K562 (cell line): ENCODE measurements around the gene HADHB. TPM values are rescaled to one million over a fixed set of nuclear protein-coding genes. Genes with fewer than 3 reads are reported as not detected.

Experiments used
- ATAC-seq: fragments of 200-7000 bp; cut with Tn5 transposase; 3 replicates; pipeline ENCODE4 v1.9.1; 2020; ENCODE audit warnings: moderate library complexity
- BruUV-seq: library from RNA; stranded (reverse); fragments of 400-500 nt; replicated peaks from 2 replicates; lab custom pipeline; 2021; lab: Mats Ljungman, UMichigan
- CTCF ChIA-PET: fragments of 300-600 bp; formaldehyde crosslinking; extraction: SDS; loops from one replicate; lab custom pipeline; 2021; ENCODE audit warnings: low intra/inter-chr PET ratio; lab: Yijun Ruan, JAX
- POLR2A ChIA-PET: fragments of 300-600, 350-650 bp; sonication (Branson Sonifier 250); formaldehyde crosslinking; extraction: SDS; loops from one replicate; lab custom pipeline; 2021; ENCODE audit warnings: antibody characterized with exemption, inconsistent platforms; lab: Yijun Ruan, JAX
- DNase-seq, 4 experiments: peaks; one replicate each; pipeline versions ENCODE4 v3.0.0 to v3.0.0-alpha.2; 2011 to 2018; ENCODE audit warnings: low spot score in 3 of 4, mixed read lengths in 3 of 4; ENCODE audit errors: extremely low read depth in 1 of 4
- FAIRE-seq: peaks from 2 replicates; lab custom pipeline; 2011; peaks lifted over from hg19 to GRCh38; lab: Jason Lieb, UNC
- H2AFZ ChIP-seq: 2 replicates; pipeline ENCODE4 v1.6.0; 2011; ENCODE audit warnings: low read depth, low read length, control low read depth, inconsistent platforms
- H3K27ac ChIP-seq: fragments of 200-600 bp; 3 replicates; pipeline ENCODE4 v1.8.0; 2011; ENCODE audit warnings: low read depth, mild to moderate bottlenecking, control low read depth, inconsistent platforms, low read length, moderate library complexity, mixed read lengths; ENCODE audit errors: extremely low read depth
- H3K27me3 ChIP-seq, 2 experiments: fragments of 300-600 bp in 1 of 2; 2 replicates in 1 of 2; 3 replicates in 1 of 2; pipeline versions ENCODE4 v1.6.0 to v1.8.0; 2011; ENCODE audit warnings: inconsistent platforms in 2 of 2, low read length in 2 of 2, mild to moderate bottlenecking in 1 of 2, mixed read lengths in 1 of 2, moderate library complexity in 1 of 2; ENCODE audit not compliant: control insufficient read depth in 2 of 2, insufficient read depth in 2 of 2
- H3K36me3 ChIP-seq: fragments of 300-600 bp; 3 replicates; pipeline ENCODE4 v1.8.0; 2011; ENCODE audit warnings: mild to moderate bottlenecking, low read length, inconsistent platforms; ENCODE audit not compliant: control insufficient read depth, insufficient read depth
- H3K4me1 ChIP-seq, 2 experiments: fragments of 200-600 bp in 1 of 2; replicated peaks in 1 of 2; 2 replicates in 1 of 2; 3 replicates in 1 of 2; pipeline versions ENCODE4 v1.5.1 to v1.8.0; 2011; ENCODE audit warnings: inconsistent platforms in 2 of 2, low read length in 2 of 2, mild to moderate bottlenecking in 1 of 2, mixed read lengths in 1 of 2, moderate library complexity in 1 of 2; ENCODE audit not compliant: control insufficient read depth in 2 of 2, insufficient read depth in 2 of 2
- H3K4me2 ChIP-seq: 2 replicates; pipeline ENCODE4 v1.6.1; 2011; ENCODE audit warnings: low read length, control low read depth, inconsistent platforms, mixed read lengths; ENCODE audit not compliant: insufficient read depth
- H3K4me3 ChIP-seq: fragments of 200-600 bp; sonication (generic), shearing (Covaris generic); 2 replicates; pipeline ENCODE4 v1.5.1; 2016; ENCODE audit warnings: control low read depth, inconsistent platforms
- H3K79me2 ChIP-seq: fragments of 200-600 bp; 3 replicates; pipeline ENCODE4 v1.8.0; 2011; ENCODE audit warnings: low read length, inconsistent platforms; ENCODE audit not compliant: control insufficient read depth, insufficient read depth
- H3K9ac ChIP-seq, 2 experiments: 2 replicates each; pipeline versions ENCODE4 v1.6.0 to v1.6.1; 2011; ENCODE audit warnings: low read depth in 2 of 2, low read length in 2 of 2, control low read depth in 1 of 2, inconsistent platforms in 1 of 2, mild to moderate bottlenecking in 1 of 2, mixed read lengths in 1 of 2; ENCODE audit not compliant: insufficient read depth in 1 of 2
- H3K9me1 ChIP-seq: one replicate; pipeline ENCODE4 v1.6.0; 2011; ENCODE audit warnings: inconsistent platforms, mild to moderate bottlenecking, low read length, moderate library complexity; ENCODE audit not compliant: control insufficient read depth, insufficient read depth
- H3K9me3 ChIP-seq: replicated peaks from 2 replicates; pipeline ENCODE4 v1.5.1; 2011; ENCODE audit warnings: low read depth, low read length, inconsistent platforms; ENCODE audit not compliant: control insufficient read depth, insufficient read depth
- H4K20me1 ChIP-seq: replicated peaks from 2 replicates; pipeline ENCODE4 v1.6.1; 2011; ENCODE audit warnings: low read length, inconsistent platforms, mixed read lengths; ENCODE audit not compliant: control insufficient read depth, insufficient read depth
- BCOR ChIP-seq: fragments of 450-650 bp; IDR thresholded peaks from 2 replicates; pipeline ENCODE4 v1.6.1; 2016
- EZH2 ChIP-seq: IDR thresholded peaks from 2 replicates; pipeline ENCODE4 v1.6.1; 2012; ENCODE audit warnings: low read depth, mild to moderate bottlenecking, inconsistent platforms, low read length, borderline replicate concordance
- NCOA2 ChIP-seq, 2 experiments: fragments of 450-650 bp; IDR thresholded peaks; 2 replicates each; pipeline ENCODE4 v1.6.1; 2018; ENCODE audit warnings: mild to moderate bottlenecking in 2 of 2, moderate library complexity in 1 of 2; ENCODE audit not compliant: partially characterized antibody in 2 of 2
- RBM25 ChIP-seq: fragments of 200-400 bp; formaldehyde crosslinking; IDR thresholded peaks from 2 replicates; pipeline ENCODE4 v1.6.1; 2018; ENCODE audit warnings: low read length, low read depth, moderate library complexity; ENCODE audit not compliant: severe bottlenecking
- SAP30 ChIP-seq: fragments of 200-600 bp; sonication (generic); IDR thresholded peaks from 2 replicates; pipeline ENCODE4 v1.6.1; 2012; ENCODE audit warnings: borderline replicate concordance, low read depth, mild to moderate bottlenecking, moderate library complexity, low read length, control low read depth, inconsistent platforms; ENCODE audit not compliant: insufficient read depth, poor library complexity, severe bottlenecking
- SIX5 ChIP-seq, 2 experiments: IDR thresholded peaks; 2 replicates each; pipeline ENCODE4 v1.6.1; 2011; ENCODE audit warnings: low read length in 2 of 2, borderline replicate concordance in 1 of 2, low read depth in 1 of 2, mild to moderate bottlenecking in 1 of 2, moderate library complexity in 1 of 2; ENCODE audit not compliant: insufficient read depth in 1 of 2
- SMAD2 ChIP-seq: fragments of 150-350 bp; IDR thresholded peaks from 2 replicates; pipeline ENCODE4 v1.6.1; 2014; ENCODE audit warnings: low read depth, mild to moderate bottlenecking, low read length
- ZFP91 ChIP-seq: sonication (generic); formaldehyde crosslinking; IDR thresholded peaks from 2 replicates; pipeline ENCODE4 v1.8.0; 2022; ENCODE audit warnings: mild to moderate bottlenecking, missing genetic modification reagents
- ZNF146 ChIP-seq: IDR thresholded peaks from one replicate; pipeline ENCODE4 v1.6.1; 2018; ENCODE audit warnings: missing compliant biosample characterization; ENCODE audit not compliant: unreplicated experiment
- WGBS: fragments of 100-300 bp; shearing (Covaris generic); methylation state at CpG from one replicate; pipeline ENCODE4 v1.1.6; 2016; ENCODE audit warnings: low coverage, mixed read lengths; ENCODE audit not compliant: insufficient coverage; ENCODE audit errors: missing lambda C conversion rate; 5-methylcytosine and 5-hydroxymethylcytosine counted together
- in situ Hi-C: fragments of 300-500 bp; cut with MboI; formaldehyde crosslinking; loops from 4 replicates; pipeline ENCODE4 v1.15.0; 2018; ENCODE audit warnings: inconsistent platforms, mixed read lengths
- intact Hi-C: fragments of 100-400 bp; cut with micrococcal nuclease; formaldehyde crosslinking; loops from 2 replicates; pipeline ENCODE4 v1.14.2; 2022
- polyA plus RNA-seq, 8 experiments: library from polyadenylated mRNA; depleted of rRNA in 4 of 8; stranded (reverse) in 5 of 8; unstranded in 3 of 8; fragments of >200 nt; fragmentation: Nextera tagmentation in 2 of 8; fragmentation: Illumina TruSeq in 1 of 8; extraction: Ambion mirVana in 2 of 8; extraction: Trizol in 1 of 8; gene quantifications; 2 replicates each; pipeline versions ENCODE4 v1.2.1 to v1.2.3, GENCODE V29; 2011 to 2014; ENCODE audit warnings: inconsistent platforms in 1 of 8, missing spikeins in 1 of 8
- total RNA-seq, 7 experiments: library from RNA; depleted of rRNA in 6 of 7; stranded (reverse); fragments of >200 nt in 6 of 7; fragmentation: Illumina TruSeq in 2 of 7; extraction: Trizol in 2 of 7; gene quantifications; 2 replicates each; pipeline versions ENCODE4 v1.2.1 to v1.2.3, GENCODE V29; 2011 to 2021; ENCODE audit warnings: low replicate concordance in 1 of 7

HADHB gene
- total and polyA plus RNA-seq, 9 of the 15 experiments (the other 6 are each of a cell fraction or from before 2014, with no cell fraction given), result 67.3 to 199 (median 100) TPM

- Histone ChIP-seq H3K9ac (no peak overlapping the region), H4K20me1 (no peaks in the 10 kb centered on the region), H3K27me3 (no peaks in the 10 kb centered on the region; a peak in 1 of 5 replicates), H3K9me1 (no peaks in the 10 kb centered on the region), H3K4me1 (peaks cover 2 to 6% of the 10 kb centered on the region in 2 experiments; a peak in 2 of 5 replicates), H3K4me3 (no peak overlapping the region), H3K9me3 (no peaks in the 10 kb centered on the region), H3K27ac (no peak overlapping the region), H2AFZ (no peak overlapping the region), H3K79me2 (no peaks in the 10 kb centered on the region), H3K4me2 (no peak overlapping the region), H3K36me3 (no peaks in the 10 kb centered on the region)
- TF ChIP-seq SMAD2 (no peak), SAP30 (no peak), BCOR (peak; percentile 24; the same call in 1 of the 2 replicates), SIX5 (IDR thresholded peaks at IDR 0.05; ENCODE audit: borderline replicate concordance in 1 of 2, insufficient read depth in 1 of 2, low read depth in 1 of 2, low read length in 2 of 2) (no peak), NCOA2 (IDR thresholded peaks at IDR 0.05; ENCODE audit: partially characterized antibody in 2 of 2) (no peak), ZNF146 (CRISPR knock-in tag) (peak; percentile 93), ZFP91 (CRISPR knock-in tag) (no peak), EZH2 (no peak), RBM25 (peak; percentile 21)
- no peak for FAIRE-seq
- POLR2A ChIA-PET, result no interaction called here
- intact Hi-C loops, result no loop called here
- ATAC-seq, result no peak
- CTCF ChIA-PET, result no interaction called here
- in situ Hi-C loops, result no loop called here
- WGBS, result 0% methylated on average over 1 of the region's 1 CpG
- BruUV-seq, result no TSS peak
- DNase-seq, result no peak
Observed at GRCh38 chr2:26295511-26295910, 50.8 kb downstream of the HADHB start.
